Fibroblast of lung (primary cell): ENCODE data around the gene SENP6. TPM values are rescaled to one million over a fixed set of nuclear protein-coding genes. Genes with fewer than 3 reads are reported as not detected.
A peak's percentile ranks its signal among the peaks of the same experiment; 100 is the strongest.

ENCODE experiments used
- DNase-seq, 2 donors: peaks; one replicate each; pipeline versions ENCODE4 v3.0.0 to v3.0.0-alpha.2; 2010; ENCODE audit warnings: low read depth in 2 of 2
- H2AFZ ChIP-seq: 2 replicates; pipeline ENCODE4 v1.5.1; 2012; ENCODE audit warnings: low read length, control low read depth, inconsistent platforms
- H3K27ac ChIP-seq: 2 replicates; pipeline ENCODE4 v1.5.1; 2011; ENCODE audit warnings: low read length, control low read depth; ENCODE audit not compliant: insufficient read depth
- H3K27me3 ChIP-seq: 2 replicates; pipeline ENCODE4 v1.5.1; 2011; ENCODE audit warnings: mild to moderate bottlenecking, low read length; ENCODE audit not compliant: control insufficient read depth, insufficient read depth
- H3K36me3 ChIP-seq: 2 replicates; pipeline ENCODE4 v1.5.1; 2011; ENCODE audit warnings: low read length; ENCODE audit not compliant: control insufficient read depth, insufficient read depth
- H3K4me1 ChIP-seq: 2 replicates; pipeline ENCODE4 v1.5.1; 2011; ENCODE audit warnings: low read length; ENCODE audit not compliant: control insufficient read depth, insufficient read depth; ENCODE audit errors: extremely low read depth
- H3K4me2 ChIP-seq: 2 replicates; pipeline ENCODE4 v1.5.1; 2011; ENCODE audit warnings: low read length, control low read depth; ENCODE audit not compliant: insufficient read depth; ENCODE audit errors: extremely low read depth
- H3K4me3 ChIP-seq, 4 experiments: fragments of 200-600 bp in 1 of 4; sonication (generic) in 1 of 4; replicated peaks in 1 of 4; 2 replicates each; pipeline ENCODE4 v1.5.1; 2011 to 2016; ENCODE audit warnings: low read length in 4 of 4, low read depth in 3 of 4, mild to moderate bottlenecking in 3 of 4, control low read depth in 2 of 4, inconsistent platforms in 1 of 4, mixed read lengths in 1 of 4; ENCODE audit not compliant: insufficient read depth in 1 of 4; ENCODE audit errors: control extremely low read depth in 1 of 4
- H3K79me2 ChIP-seq: 2 replicates; pipeline ENCODE4 v1.5.1; 2012; ENCODE audit warnings: mild to moderate bottlenecking, low read length, inconsistent platforms; ENCODE audit not compliant: control insufficient read depth, insufficient read depth
- H3K9ac ChIP-seq: 2 replicates; pipeline ENCODE4 v1.5.1; 2011; ENCODE audit warnings: mild to moderate bottlenecking, low read length, control low read depth; ENCODE audit not compliant: insufficient read depth
- H3K9me3 ChIP-seq: 2 replicates; pipeline ENCODE4 v1.5.1; 2012; ENCODE audit warnings: low read depth, low read length; ENCODE audit not compliant: control insufficient read depth, insufficient read depth
- H4K20me1 ChIP-seq: 2 replicates; pipeline ENCODE4 v1.5.1; 2011; ENCODE audit warnings: low read length; ENCODE audit not compliant: control insufficient read depth, insufficient read depth; ENCODE audit errors: extremely low read depth
- CTCF ChIP-seq, 2 donors: IDR thresholded peaks in 1 of 2; conservative IDR thresholded peaks in 1 of 2; 1 replicate in 1 of 2; 2 replicates in 1 of 2; pipeline ENCODE4 v1.5.1; 2011 to 2012; ENCODE audit warnings: low read length in 2 of 2, control low read depth in 1 of 2, inconsistent platforms in 1 of 2, low read depth in 1 of 2, mild to moderate bottlenecking in 1 of 2
- EZH2 ChIP-seq: IDR thresholded peaks from 2 replicates; pipeline ENCODE4 v1.5.1; 2012; ENCODE audit warnings: low read length, control low read depth, mild to moderate bottlenecking; ENCODE audit errors: missing control alignments
- polyA plus RNA-seq, 2 donors: library from polyadenylated mRNA; depleted of rRNA in 1 of 2; stranded (reverse) in 1 of 2; unstranded in 1 of 2; fragments of >200 nt; gene quantifications; 2 replicates each; pipeline ENCODE4 v1.2.1, GENCODE V29; 2011 to 2012; ENCODE audit warnings: missing spikeins in 1 of 2
- total RNA-seq: library from RNA; depleted of rRNA; stranded (reverse); fragments of >200 nt; gene quantifications from 2 replicates; pipeline ENCODE4 v1.2.1, GENCODE V29; 2014

SENP6 gene
- total and polyA plus RNA-seq, 2 donors (not counting 1 experiment from before 2014, with no cell fraction given): 54.5 to 80.6 TPM

GRCh38 chr6:75613056-75613501, 11.4 kb downstream of the SENP6 start:
- TF ChIP-seq CTCF (conservative IDR thresholded peaks at IDR 0.05 in 1 of 2, IDR thresholded peaks at IDR 0.05 in 1 of 2; ENCODE audit: low read depth in 1 of 2, low read length in 2 of 2) (no peak), EZH2 (no peak)
- Histone ChIP-seq H2AFZ (no peak overlapping the region), H3K27me3 (no peaks in the 10 kb centered on the region), H3K36me3 (no peaks in the 10 kb centered on the region), H3K4me1 (peaks cover 2% of the 10 kb centered on the region), H3K27ac (no peak overlapping the region), H3K9me3 (no peaks in the 10 kb centered on the region), H3K79me2 (peaks cover 91% of the 10 kb centered on the region), H3K4me3 (no peak overlapping the region), H3K4me2 (no peak overlapping the region), H3K9ac (no peak overlapping the region), H4K20me1 (no peaks in the 10 kb centered on the region)
- DNase-seq: peak in 1 of 2 donors; percentile 17

- Histone ChIP-seq H3K36me3 (no peaks in the 10 kb centered on the region), H3K4me1 (peaks cover 2% of the 10 kb centered on the region), H3K27me3 (no peaks in the 10 kb centered on the region), H4K20me1 (no peaks in the 10 kb centered on the region), H3K27ac (no peak overlapping the region), H3K4me2 (no peak overlapping the region), H3K79me2 (peaks cover 87% of the 10 kb centered on the region), H3K9me3 (no peaks in the 10 kb centered on the region), H2AFZ (no peak overlapping the region), H3K9ac (no peak overlapping the region), H3K4me3 (no peak overlapping the region)
- TF ChIP-seq EZH2 (no peak), CTCF (conservative IDR thresholded peaks at IDR 0.05 in 1 of 2, IDR thresholded peaks at IDR 0.05 in 1 of 2; ENCODE audit: low read depth in 1 of 2, low read length in 2 of 2) (no peak)
- DNase-seq: no peak
Measured at GRCh38 chr6:75618437-75618836, 16.8 kb downstream of the SENP6 start.

- Histone ChIP-seq H2AFZ (no peak overlapping the region), H3K9ac (no peak overlapping the region), H3K4me2 (peak overlapping the region; percentile 30), H3K4me3 (no peak overlapping the region), H3K9me3 (no peaks in the 10 kb centered on the region), H3K79me2 (peaks cover 81% of the 10 kb centered on the region), H3K4me1 (peaks cover 2% of the 10 kb centered on the region), H3K36me3 (no peaks in the 10 kb centered on the region), H4K20me1 (no peaks in the 10 kb centered on the region), H3K27ac (no peak overlapping the region), H3K27me3 (no peaks in the 10 kb centered on the region)
- peak in 1 of 2 donors; percentile 54 for DNase-seq
- TF ChIP-seq EZH2 (no peak), CTCF (conservative IDR thresholded peaks at IDR 0.05 in 1 of 2, IDR thresholded peaks at IDR 0.05 in 1 of 2; ENCODE audit: low read depth in 1 of 2, low read length in 2 of 2) (no peak)
Measured at GRCh38 chr6:75619230-75619899, 17.7 kb downstream of the SENP6 start.
